Glutamatergic neuron (in vitro differentiated cells): ENCODE results near the gene CLIC6. TPM values are rescaled to one million over a fixed set of nuclear protein-coding genes. Genes with fewer than 3 reads are reported as not detected.

ENCODE experiments used
- DNase-seq: peaks from one replicate; pipeline ENCODE4 v3.0.0; 2022
- H3K27ac Mint-ChIP-seq: one replicate; pipeline ENCODE4 v1.8.0; 2020; ENCODE audit warnings: mild to moderate bottlenecking, mixed read lengths, inconsistent platforms; ENCODE audit not compliant: unreplicated experiment
- H3K27me3 Mint-ChIP-seq: one replicate; pipeline ENCODE4 v1.8.0; 2020; ENCODE audit warnings: mild to moderate bottlenecking, moderate library complexity, mixed read lengths, inconsistent platforms; ENCODE audit not compliant: unreplicated experiment
- H3K36me3 Mint-ChIP-seq: one replicate; pipeline ENCODE4 v1.8.0; 2020; ENCODE audit warnings: mild to moderate bottlenecking, mixed read lengths, inconsistent platforms; ENCODE audit not compliant: unreplicated experiment
- H3K4me1 Mint-ChIP-seq: one replicate; pipeline ENCODE4 v1.8.0; 2020; ENCODE audit warnings: mild to moderate bottlenecking, low read depth, mixed read lengths, inconsistent platforms; ENCODE audit not compliant: unreplicated experiment
- H3K4me3 Mint-ChIP-seq: one replicate; pipeline ENCODE4 v1.8.0; 2020; ENCODE audit warnings: mild to moderate bottlenecking, mixed read lengths, inconsistent platforms; ENCODE audit not compliant: unreplicated experiment
- H3K9me3 Mint-ChIP-seq: one replicate; pipeline ENCODE4 v1.8.0; 2020; ENCODE audit warnings: mild to moderate bottlenecking, moderate library complexity, mixed read lengths, inconsistent platforms; ENCODE audit not compliant: unreplicated experiment
- total RNA-seq: library from RNA; stranded (reverse); fragmentation: NEBNext Ultra II Directional; extraction: Animal tissue kit (Norgen Biotek cat#: 25700); gene quantifications from one replicate; pipeline ENCODE4 v1.2.1, GENCODE V29; 2021; ENCODE audit not compliant: unreplicated experiment
- TF ChIP-seq, protein P1 (sequence below): fragments of 200-600 bp; sonication (generic); IDR thresholded peaks from one replicate; pipeline ENCODE4 v1.5.0; 2021; ENCODE audit not compliant: partially characterized antibody, unreplicated experiment

The CLIC6 gene
- total RNA-seq, 1 donor from 2014 or later = 0.17 TPM

DNA sequence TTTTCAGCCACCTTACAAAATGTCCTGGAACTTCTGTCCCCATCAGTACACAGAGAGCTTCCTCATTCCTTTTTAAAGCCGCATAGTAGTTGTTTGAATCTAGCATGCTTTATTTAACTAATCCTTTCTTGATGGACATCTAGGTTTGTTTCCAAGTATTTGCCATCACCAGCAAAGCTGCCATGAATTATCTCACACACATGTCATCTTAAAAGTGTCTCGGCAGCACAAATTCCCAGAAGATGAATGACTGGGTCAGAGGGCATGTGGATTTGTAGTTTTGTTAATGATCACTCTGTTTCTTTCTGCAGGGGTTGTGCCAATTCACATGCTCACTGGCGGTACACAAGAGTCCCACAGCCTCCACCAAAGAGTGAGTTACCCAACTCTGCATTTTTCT, 68.3 kb downstream of the CLIC6 start:
- peaks cover 5% of the 10 kb centered on the region for H3K27me3 Mint-ChIP-seq
- H3K4me1 Mint-ChIP-seq = no peaks in the 10 kb centered on the region
- no peaks in the 10 kb centered on the region for H3K9me3 Mint-ChIP-seq
- H3K36me3 Mint-ChIP-seq = peaks cover 4% of the 10 kb centered on the region
- H3K27ac Mint-ChIP-seq = no peak overlapping the region
- TF ChIP-seq, protein P1, sequence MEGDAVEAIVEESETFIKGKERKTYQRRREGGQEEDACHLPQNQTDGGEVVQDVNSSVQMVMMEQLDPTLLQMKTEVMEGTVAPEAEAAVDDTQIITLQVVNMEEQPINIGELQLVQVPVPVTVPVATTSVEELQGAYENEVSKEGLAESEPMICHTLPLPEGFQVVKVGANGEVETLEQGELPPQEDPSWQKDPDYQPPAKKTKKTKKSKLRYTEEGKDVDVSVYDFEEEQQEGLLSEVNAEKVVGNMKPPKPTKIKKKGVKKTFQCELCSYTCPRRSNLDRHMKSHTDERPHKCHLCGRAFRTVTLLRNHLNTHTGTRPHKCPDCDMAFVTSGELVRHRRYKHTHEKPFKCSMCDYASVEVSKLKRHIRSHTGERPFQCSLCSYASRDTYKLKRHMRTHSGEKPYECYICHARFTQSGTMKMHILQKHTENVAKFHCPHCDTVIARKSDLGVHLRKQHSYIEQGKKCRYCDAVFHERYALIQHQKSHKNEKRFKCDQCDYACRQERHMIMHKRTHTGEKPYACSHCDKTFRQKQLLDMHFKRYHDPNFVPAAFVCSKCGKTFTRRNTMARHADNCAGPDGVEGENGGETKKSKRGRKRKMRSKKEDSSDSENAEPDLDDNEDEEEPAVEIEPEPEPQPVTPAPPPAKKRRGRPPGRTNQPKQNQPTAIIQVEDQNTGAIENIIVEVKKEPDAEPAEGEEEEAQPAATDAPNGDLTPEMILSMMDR = no peak
- no peak for DNase-seq
- H3K4me3 Mint-ChIP-seq = no peak overlapping the region

DNA sequence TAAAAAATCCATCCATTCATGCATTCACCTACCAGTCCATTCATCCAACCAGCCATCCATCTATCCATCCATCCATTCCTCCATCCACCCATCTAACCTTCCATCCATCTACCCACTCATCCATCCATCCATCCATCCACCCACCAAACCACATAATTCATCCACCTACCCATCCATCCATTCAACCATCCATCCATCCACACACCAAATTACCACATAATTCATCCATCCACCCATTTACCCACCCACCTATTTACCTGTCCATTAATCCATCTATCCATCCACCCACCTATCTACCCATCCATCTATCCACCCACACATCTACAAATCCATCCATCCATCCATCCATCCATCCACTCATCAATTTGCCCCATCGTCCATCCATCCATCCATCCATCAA, 71.4 kb downstream of the CLIC6 start:
- Mint-ChIP-seq H3K9me3 (no peaks in the 10 kb centered on the region), H3K36me3 (peaks cover 4% of the 10 kb centered on the region), H3K27ac (no peak overlapping the region)

DNA sequence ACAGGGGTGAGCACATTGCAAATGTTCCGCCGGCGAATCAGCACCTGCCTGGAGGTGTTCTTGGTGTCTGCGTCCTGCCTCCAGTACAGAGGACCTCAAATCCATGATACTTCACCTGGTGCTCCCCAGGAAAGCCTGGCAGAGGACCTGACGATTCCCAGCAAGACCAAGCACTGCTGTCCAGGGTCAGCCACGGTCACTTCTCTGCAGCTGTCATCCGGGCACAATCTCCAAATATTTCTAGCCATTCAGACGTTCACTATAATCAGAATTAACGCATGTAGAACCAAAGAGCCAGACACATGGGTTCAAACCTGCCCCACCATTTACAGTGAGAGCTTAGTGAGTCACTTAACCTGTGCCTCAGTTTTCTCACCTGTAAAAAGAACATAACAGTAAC, 74.5 kb downstream of the CLIC6 start:
- H3K4me3 Mint-ChIP-seq = no peak overlapping the region
- peaks cover 4% of the 10 kb centered on the region for H3K36me3 Mint-ChIP-seq
- H3K27ac Mint-ChIP-seq = no peak overlapping the region
- no peak for DNase-seq
- TF ChIP-seq, protein P1 = no peak
- H3K27me3 Mint-ChIP-seq = peaks cover 7% of the 10 kb centered on the region
- no peaks in the 10 kb centered on the region for H3K4me1 Mint-ChIP-seq
- no peaks in the 10 kb centered on the region for H3K9me3 Mint-ChIP-seq

More for the DNA sequence above, 71.4 kb downstream of the CLIC6 start:
- Mint-ChIP-seq H3K4me3 (no peak overlapping the region), H3K4me1 (no peaks in the 10 kb centered on the region), H3K27me3 (peaks cover 7% of the 10 kb centered on the region)
- TF ChIP-seq, protein P1 = no peak
- no peak for DNase-seq

DNA sequence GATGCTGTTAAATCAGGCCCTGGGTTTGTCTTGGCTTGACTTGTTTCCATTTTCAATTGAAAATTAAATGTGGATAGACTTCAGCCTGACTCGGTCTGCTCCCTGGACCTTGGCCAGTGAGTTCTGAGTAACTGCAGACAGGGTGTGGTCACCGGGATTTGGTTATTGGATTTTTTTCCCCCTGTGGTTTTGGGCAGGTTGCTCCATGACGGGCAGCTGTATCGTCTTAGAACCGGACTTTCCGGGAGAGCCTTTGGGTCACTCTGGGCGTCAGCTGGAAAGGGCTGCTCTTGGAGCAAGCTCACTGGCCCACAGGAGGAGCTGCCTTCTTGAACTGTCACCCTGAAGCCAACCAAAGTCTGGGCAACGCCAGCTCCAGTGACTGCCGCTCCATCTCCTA, 75.0 kb downstream of the CLIC6 start:
- H3K27ac Mint-ChIP-seq = no peak overlapping the region
- TF ChIP-seq, protein P1 = no peak
- peaks cover 4% of the 10 kb centered on the region for H3K36me3 Mint-ChIP-seq
- H3K9me3 Mint-ChIP-seq = no peaks in the 10 kb centered on the region
- DNase-seq = no peak
- no peak overlapping the region for H3K4me3 Mint-ChIP-seq
- no peaks in the 10 kb centered on the region for H3K4me1 Mint-ChIP-seq
- peaks cover 7% of the 10 kb centered on the region for H3K27me3 Mint-ChIP-seq

DNA sequence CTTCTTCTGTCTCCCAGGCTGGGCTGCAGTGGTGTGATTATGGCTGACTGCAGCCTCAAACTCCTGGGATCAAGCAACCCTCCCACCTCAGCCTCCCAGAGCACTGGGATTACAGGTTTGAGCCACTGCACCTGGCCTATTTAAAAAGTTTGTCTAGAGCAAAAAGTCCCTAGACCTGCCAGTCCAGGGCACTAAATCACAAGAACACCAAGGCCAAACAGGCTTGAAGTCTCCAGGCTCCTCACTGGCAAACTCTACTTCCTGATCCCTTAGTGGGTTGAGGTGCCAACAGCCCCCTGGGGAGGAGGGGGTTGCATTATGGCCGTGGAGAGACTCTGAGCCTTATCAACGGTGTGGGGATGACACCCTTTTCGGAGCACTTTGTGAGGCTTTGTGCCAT, 76.0 kb downstream of the CLIC6 start:
- no peak overlapping the region for H3K4me3 Mint-ChIP-seq
- H3K27me3 Mint-ChIP-seq = peaks cover 7% of the 10 kb centered on the region
- TF ChIP-seq, protein P1 = no peak
- no peak overlapping the region for H3K27ac Mint-ChIP-seq
- DNase-seq = no peak
- H3K9me3 Mint-ChIP-seq = no peaks in the 10 kb centered on the region
- H3K4me1 Mint-ChIP-seq = no peaks in the 10 kb centered on the region
- peaks cover 4% of the 10 kb centered on the region for H3K36me3 Mint-ChIP-seq
